Activated effector memory CD4-positive, alpha-beta T cell treated with anti-CD3 and anti-CD28 coated beads, Interleukin-2, amount 50 U/mL, for 16 hours (primary cell): ENCODE measurements around the gene DHX34.
A peak's percentile ranks its signal among the peaks of the same experiment; 100 is the strongest.
"Not testable (repeated sequence)": the region's sequence is repeated elsewhere in the genome, so short reads cannot be mapped to it uniquely, and the experiment has no call there.

ENCODE experiments used
- DNase-seq: peaks from one replicate; pipeline ENCODE4 v3.0.0-alpha.2; 2020

Gene DHX34

GRCh38 chr19:47391510-47392223 is 42.6 kb downstream of the DHX34 start:
- DNase-seq = peak; percentile 92

GRCh38 chr19:47398707-47399597 is 49.8 kb downstream of the DHX34 start:
- no peak for DNase-seq

GRCh38 chr19:47402504-47402903 is 53.4 kb downstream of the DHX34 start:
- DNase-seq = no peak

- DNase-seq = no peak
Measured at GRCh38 chr19:47404334-47405196, 55.5 kb downstream of the DHX34 start.

- DNase-seq = no peak
Measured at GRCh38 chr19:47405197-47405550, 56.1 kb downstream of the DHX34 start.

GRCh38 chr19:47405854-47406417 is 56.8 kb downstream of the DHX34 start:
- no peak for DNase-seq

- DNase-seq = no peak
Measured at GRCh38 chr19:47406711-47407416, 57.7 kb downstream of the DHX34 start.

- no peak for DNase-seq
Measured at GRCh38 chr19:47407417-47407774, 58.3 kb downstream of the DHX34 start.

GRCh38 chr19:47408156-47408938 is 59.2 kb downstream of the DHX34 start:
- no peak for DNase-seq

- no peak for DNase-seq
Measured at GRCh38 chr19:47411101-47411500, 62.0 kb downstream of the DHX34 start.

- DNase-seq = not testable (repeated sequence)
Measured at GRCh38 chr19:47411696-47412095, 62.6 kb downstream of the DHX34 start.

GRCh38 chr19:47413941-47414340 is 64.8 kb downstream of the DHX34 start:
- DNase-seq = no peak

- no peak for DNase-seq
Measured at GRCh38 chr19:47414469-47414868, 65.4 kb downstream of the DHX34 start.

- DNase-seq = no peak
Measured at GRCh38 chr19:47415953-47416642, 67.0 kb downstream of the DHX34 start.

GRCh38 chr19:47416643-47416985 is 67.5 kb downstream of the DHX34 start:
- DNase-seq = no peak

GRCh38 chr19:47417107-47417745 is 68.1 kb downstream of the DHX34 start:
- DNase-seq = no peak

- DNase-seq = no peak
Measured at GRCh38 chr19:47417746-47418691, 68.9 kb downstream of the DHX34 start.

- no peak for DNase-seq
Measured at GRCh38 chr19:47418692-47419029, 69.5 kb downstream of the DHX34 start.

- DNase-seq = no peak
Measured at GRCh38 chr19:47419030-47419783, 70.1 kb downstream of the DHX34 start, which contains the start of gene MEIS3. Gene MEIS3 (minus strand): TSS chr19:47419527. CDS start chr19:47419081, 446 bp downstream.
